ENCODE data around the gene LAMA5. TPM values are rescaled to one million over a fixed set of nuclear protein-coding genes. Genes with fewer than 3 reads are reported as not detected.

LAMA5 gene
- polyA plus RNA-seq, 1 of the 3 experiments (the other 2 are of a cell fraction): 27.2 TPM

DNA sequence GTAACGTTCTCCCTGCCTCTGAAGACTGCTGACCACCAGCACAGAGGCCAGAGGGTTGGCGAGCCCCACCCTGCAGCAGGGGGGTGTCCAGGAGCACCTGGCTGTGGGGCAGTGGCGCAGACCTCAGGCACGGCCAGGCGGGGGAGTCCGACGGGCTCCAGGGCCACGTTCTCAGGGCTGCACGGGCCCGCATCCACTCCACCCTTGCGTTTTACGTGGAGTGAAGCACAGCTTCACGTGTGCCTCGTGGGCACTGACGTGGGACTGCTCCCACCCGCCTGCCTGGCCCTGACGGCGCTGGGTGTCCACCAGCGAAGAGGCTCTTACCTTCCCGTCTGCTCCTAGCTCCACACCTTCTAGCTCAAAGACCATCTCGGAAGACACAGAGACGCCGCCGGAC, 26.7 kb upstream of the LAMA5 start:
- CTCF ChIA-PET: interaction anchor here (0.9 to 2.0 kb wide), 3 partner anchors 11 kb away, joined by 3 to 5 read pairs (median 3); no protein-coding TSS in a partner anchor
- DNase-seq: no peak
- peaks cover 13% of the 10 kb centered on the region for H3F3A ChIP-seq (replicated peaks; ENCODE audit: insufficient read depth)
- H3K27me3 ChIP-seq (ENCODE audit: insufficient read depth): no peaks in the 10 kb centered on the region
- H3K9ac ChIP-seq: no peak overlapping the region
- H4K20me1 ChIP-seq (ENCODE audit: insufficient read depth): peaks cover 10% of the 10 kb centered on the region; the same call in 1 of the 2 replicates
- 96% methylated on average over 4 of the region's 24 CpGs for WGBS (ENCODE audit: low lambda C conversion rate)
- no peak overlapping the region for H3K27ac ChIP-seq (ENCODE audit: low read depth in 2 of 2, low read length in 1 of 2)
- no peak overlapping the region for H3K4me2 ChIP-seq
- no peak for TF ChIP-seq SIN3A (IDR thresholded peaks at IDR 0.05; ENCODE audit: borderline replicate concordance, low read depth, low read length)
- TF ChIP-seq, protein P1, sequence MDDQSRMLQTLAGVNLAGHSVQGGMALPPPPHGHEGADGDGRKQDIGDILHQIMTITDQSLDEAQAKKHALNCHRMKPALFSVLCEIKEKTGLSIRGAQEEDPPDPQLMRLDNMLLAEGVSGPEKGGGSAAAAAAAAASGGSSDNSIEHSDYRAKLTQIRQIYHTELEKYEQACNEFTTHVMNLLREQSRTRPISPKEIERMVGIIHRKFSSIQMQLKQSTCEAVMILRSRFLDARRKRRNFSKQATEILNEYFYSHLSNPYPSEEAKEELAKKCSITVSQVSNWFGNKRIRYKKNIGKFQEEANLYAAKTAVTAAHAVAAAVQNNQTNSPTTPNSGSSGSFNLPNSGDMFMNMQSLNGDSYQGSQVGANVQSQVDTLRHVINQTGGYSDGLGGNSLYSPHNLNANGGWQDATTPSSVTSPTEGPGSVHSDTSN (IDR thresholded peaks at IDR 0.05): no peak
- TF ChIP-seq NFIC (IDR thresholded peaks at IDR 0.05; ENCODE audit: borderline replicate concordance): no peak
- TF ChIP-seq YY1 (IDR thresholded peaks at IDR 0.05; ENCODE audit: low read depth): no peak
- no peak for TF ChIP-seq TCF12 (IDR thresholded peaks at IDR 0.05)
- no peak for TF ChIP-seq SMC3 (IDR thresholded peaks at IDR 0.05; ENCODE audit: low read depth, low read length)
- TF ChIP-seq, protein P2, sequence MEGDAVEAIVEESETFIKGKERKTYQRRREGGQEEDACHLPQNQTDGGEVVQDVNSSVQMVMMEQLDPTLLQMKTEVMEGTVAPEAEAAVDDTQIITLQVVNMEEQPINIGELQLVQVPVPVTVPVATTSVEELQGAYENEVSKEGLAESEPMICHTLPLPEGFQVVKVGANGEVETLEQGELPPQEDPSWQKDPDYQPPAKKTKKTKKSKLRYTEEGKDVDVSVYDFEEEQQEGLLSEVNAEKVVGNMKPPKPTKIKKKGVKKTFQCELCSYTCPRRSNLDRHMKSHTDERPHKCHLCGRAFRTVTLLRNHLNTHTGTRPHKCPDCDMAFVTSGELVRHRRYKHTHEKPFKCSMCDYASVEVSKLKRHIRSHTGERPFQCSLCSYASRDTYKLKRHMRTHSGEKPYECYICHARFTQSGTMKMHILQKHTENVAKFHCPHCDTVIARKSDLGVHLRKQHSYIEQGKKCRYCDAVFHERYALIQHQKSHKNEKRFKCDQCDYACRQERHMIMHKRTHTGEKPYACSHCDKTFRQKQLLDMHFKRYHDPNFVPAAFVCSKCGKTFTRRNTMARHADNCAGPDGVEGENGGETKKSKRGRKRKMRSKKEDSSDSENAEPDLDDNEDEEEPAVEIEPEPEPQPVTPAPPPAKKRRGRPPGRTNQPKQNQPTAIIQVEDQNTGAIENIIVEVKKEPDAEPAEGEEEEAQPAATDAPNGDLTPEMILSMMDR (IDR thresholded peaks at IDR 0.05): no peak
- no peak for TF ChIP-seq FOXJ3 (CRISPR knock-in tag; IDR thresholded peaks at IDR 0.05)
- TF ChIP-seq EP300 (IDR thresholded peaks at IDR 0.05; ENCODE audit: borderline replicate concordance in 1 of 2, low read depth in 1 of 2, low read length in 1 of 2): no peak
- TF ChIP-seq POLR2AphosphoS5 (IDR thresholded peaks at IDR 0.05; ENCODE audit: low read depth, low read length): no peak
- TF ChIP-seq NRF1 (IDR thresholded peaks at IDR 0.05; ENCODE audit: low read depth, low read length): no peak
- no peak for TF ChIP-seq CHD2 (IDR thresholded peaks at IDR 0.05; ENCODE audit: low read length, partially characterized antibody)
- TF ChIP-seq, protein P3, sequence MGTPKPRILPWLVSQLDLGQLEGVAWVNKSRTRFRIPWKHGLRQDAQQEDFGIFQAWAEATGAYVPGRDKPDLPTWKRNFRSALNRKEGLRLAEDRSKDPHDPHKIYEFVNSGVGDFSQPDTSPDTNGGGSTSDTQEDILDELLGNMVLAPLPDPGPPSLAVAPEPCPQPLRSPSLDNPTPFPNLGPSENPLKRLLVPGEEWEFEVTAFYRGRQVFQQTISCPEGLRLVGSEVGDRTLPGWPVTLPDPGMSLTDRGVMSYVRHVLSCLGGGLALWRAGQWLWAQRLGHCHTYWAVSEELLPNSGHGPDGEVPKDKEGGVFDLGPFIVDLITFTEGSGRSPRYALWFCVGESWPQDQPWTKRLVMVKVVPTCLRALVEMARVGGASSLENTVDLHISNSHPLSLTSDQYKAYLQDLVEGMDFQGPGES (IDR thresholded peaks at IDR 0.05; ENCODE audit: low read depth, low read length): no peak
- TF ChIP-seq MXI1 (IDR thresholded peaks at IDR 0.05; ENCODE audit: low read depth, low read length): no peak
- H3K36me3 ChIP-seq (replicated peaks in 1 of 2; ENCODE audit: control insufficient read depth in 1 of 2, insufficient read depth in 2 of 2, low read length in 1 of 2): peaks cover 9 to 26% of the 10 kb centered on the region in 2 experiments
- H3K9me3 ChIP-seq: no peaks in the 10 kb centered on the region
- H3K9me2 ChIP-seq: no peaks in the 10 kb centered on the region
- POLR2A ChIA-PET: no interaction called here
- no peak overlapping the region for H3K4me3 ChIP-seq (ENCODE audit: low read depth in 2 of 2, low read length in 1 of 2)
- H3K4me1 ChIP-seq (ENCODE audit: control insufficient read depth in 1 of 2, insufficient read depth in 2 of 2, low read depth in 1 of 2, low read length in 1 of 2): peaks cover 0 to 7% of the 10 kb centered on the region in 2 experiments; a peak in 1 of 4 replicates
- H3K79me2 ChIP-seq (ENCODE audit: insufficient read depth): peaks cover 7% of the 10 kb centered on the region
- no peak overlapping the region for H2AFZ ChIP-seq (ENCODE audit: low read depth)

DNA sequence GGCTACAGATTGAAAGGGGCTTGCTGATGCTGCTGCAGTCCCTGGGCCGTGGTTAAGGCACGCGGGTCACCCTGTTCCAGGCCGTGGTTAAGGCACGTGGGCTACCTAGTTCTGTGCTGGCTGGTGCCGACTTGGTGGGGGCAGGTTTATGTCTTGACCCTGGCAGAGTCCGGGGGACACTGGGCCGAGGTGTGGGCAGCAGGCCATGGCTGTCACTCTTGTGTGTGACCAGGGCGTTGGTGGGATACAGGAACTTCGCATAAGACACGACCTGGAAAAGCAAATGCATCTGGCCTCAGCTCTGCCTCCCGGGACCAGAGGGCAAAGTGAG, 26.2 kb upstream of the LAMA5 start:
- Histone ChIP-seq H3K4me2 (no peak overlapping the region), H3K4me1 (ENCODE audit: control insufficient read depth in 1 of 2, insufficient read depth in 2 of 2, low read depth in 1 of 2, low read length in 1 of 2) (peaks cover 0 to 13% of the 10 kb centered on the region in 2 experiments; a peak in 2 of 4 replicates), H3K36me3 (replicated peaks in 1 of 2; ENCODE audit: control insufficient read depth in 1 of 2, insufficient read depth in 2 of 2, low read length in 1 of 2) (peaks cover 15 to 31% of the 10 kb centered on the region in 2 experiments), H3K9me3 (no peaks in the 10 kb centered on the region), H3K27ac (ENCODE audit: low read depth in 2 of 2, low read length in 1 of 2) (no peak overlapping the region; a peak in 1 of 4 replicates), H3K9me2 (no peaks in the 10 kb centered on the region), H3K4me3 (ENCODE audit: low read depth in 2 of 2, low read length in 1 of 2) (no peak overlapping the region), H3K27me3 (ENCODE audit: insufficient read depth) (no peaks in the 10 kb centered on the region), H2AFZ (ENCODE audit: low read depth) (no peak overlapping the region), H3K9ac (no peak overlapping the region), H4K20me1 (ENCODE audit: insufficient read depth) (peaks cover 14% of the 10 kb centered on the region), H3F3A (replicated peaks; ENCODE audit: insufficient read depth) (peaks cover 17% of the 10 kb centered on the region), H3K79me2 (ENCODE audit: insufficient read depth) (peaks cover 13% of the 10 kb centered on the region)
- CTCF ChIA-PET: interaction anchor here (0.9 to 2.0 kb wide), 3 partner anchors 10 to 17 kb away, joined by 3 to 5 read pairs (median 5); no protein-coding TSS in a partner anchor
- POLR2A ChIA-PET: no interaction called here
- no peak for DNase-seq
- 94% methylated on average over 9 of the region's 12 CpGs for WGBS (ENCODE audit: low lambda C conversion rate)
- TF ChIP-seq NFIC (IDR thresholded peaks at IDR 0.05; ENCODE audit: borderline replicate concordance): no peak
- no peak for TF ChIP-seq ELF1 (IDR thresholded peaks at IDR 0.05)
- TF ChIP-seq CHD2 (IDR thresholded peaks at IDR 0.05; ENCODE audit: low read length, partially characterized antibody): no peak
- no peak for TF ChIP-seq SIN3A (IDR thresholded peaks at IDR 0.05; ENCODE audit: borderline replicate concordance, low read depth, low read length)
- TF ChIP-seq RFX5 (IDR thresholded peaks at IDR 0.05; ENCODE audit: low read length): no peak
- TF ChIP-seq RAD21 (IDR thresholded peaks at IDR 0.05; ENCODE audit: low read length): no peak
- TF ChIP-seq TCF12 (IDR thresholded peaks at IDR 0.05): no peak
- TF ChIP-seq GATA2 (CRISPR knock-in tag; IDR thresholded peaks at IDR 0.05): no peak
- TF ChIP-seq TAF1 (IDR thresholded peaks at IDR 0.05; ENCODE audit: borderline replicate concordance, low read depth, low read length): no peak
- TF ChIP-seq FOSL2 (IDR thresholded peaks at IDR 0.05; ENCODE audit: borderline replicate concordance, low read depth): no peak
- TF ChIP-seq, protein P4, sequence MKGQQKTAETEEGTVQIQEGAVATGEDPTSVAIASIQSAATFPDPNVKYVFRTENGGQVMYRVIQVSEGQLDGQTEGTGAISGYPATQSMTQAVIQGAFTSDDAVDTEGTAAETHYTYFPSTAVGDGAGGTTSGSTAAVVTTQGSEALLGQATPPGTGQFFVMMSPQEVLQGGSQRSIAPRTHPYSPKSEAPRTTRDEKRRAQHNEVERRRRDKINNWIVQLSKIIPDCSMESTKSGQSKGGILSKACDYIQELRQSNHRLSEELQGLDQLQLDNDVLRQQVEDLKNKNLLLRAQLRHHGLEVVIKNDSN (IDR thresholded peaks at IDR 0.05; ENCODE audit: borderline replicate concordance, low read depth): no peak
- TF ChIP-seq, protein P2 (IDR thresholded peaks at IDR 0.05): no peak
- TF ChIP-seq POLR2AphosphoS5 (IDR thresholded peaks at IDR 0.05; ENCODE audit: low read depth, low read length): no peak
- no peak for TF ChIP-seq MEF2A (IDR thresholded peaks at IDR 0.05; ENCODE audit: borderline replicate concordance, low read depth)
